GM19452 (cell line): ENCODE results near the gene SSMEM1.
"Not testable (repeated sequence)": the region's sequence is repeated elsewhere in the genome, so short reads cannot be mapped to it uniquely, and the experiment has no call there.

Experiments used
- ATAC-seq: cut with Tn5 transposase; IDR thresholded peaks from one replicate; pipeline ENCODE4 v1.9.1; 2021; ENCODE audit not compliant: unreplicated experiment

SSMEM1 gene

DNA sequence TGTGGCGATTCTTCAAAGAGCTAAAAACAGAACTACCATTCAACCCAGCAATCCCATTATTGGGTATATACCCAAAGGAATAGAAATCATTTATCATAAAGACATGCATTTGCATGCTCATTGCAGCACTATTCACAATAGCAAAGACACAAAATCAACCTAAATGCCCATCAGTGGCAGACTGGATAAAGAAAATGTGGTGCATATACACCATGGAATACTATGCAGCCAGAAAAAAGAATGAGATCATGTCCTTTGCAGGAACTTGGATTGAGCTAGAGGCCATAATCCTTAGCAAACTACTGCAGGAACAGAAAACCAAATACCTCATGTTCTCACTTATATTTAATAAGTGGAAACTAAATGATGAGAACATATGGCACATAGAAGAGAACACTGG is 38.8 kb downstream of the SSMEM1 start:
- ATAC-seq, result not testable (repeated sequence)

DNA sequence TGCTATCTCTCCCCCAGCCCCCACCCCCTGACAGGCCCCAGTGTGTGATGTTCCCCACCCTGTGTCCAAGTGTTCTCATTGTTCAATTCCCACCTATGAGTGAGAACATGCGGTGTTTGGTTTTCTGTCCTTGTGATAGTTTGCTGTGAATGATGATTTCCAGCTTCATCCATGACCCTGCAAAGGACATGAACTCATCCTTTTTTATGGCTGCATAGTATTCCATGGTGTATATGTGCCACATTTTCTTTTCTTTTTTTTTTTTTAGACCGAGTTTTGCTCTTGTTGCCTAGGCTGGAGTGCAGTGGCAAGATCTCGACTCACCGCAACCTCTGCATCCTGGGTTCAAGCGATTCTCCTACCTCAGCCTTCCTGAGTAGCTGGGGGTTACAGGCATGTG is 41.2 kb downstream of the SSMEM1 start:
- ATAC-seq, result not testable (repeated sequence)

DNA sequence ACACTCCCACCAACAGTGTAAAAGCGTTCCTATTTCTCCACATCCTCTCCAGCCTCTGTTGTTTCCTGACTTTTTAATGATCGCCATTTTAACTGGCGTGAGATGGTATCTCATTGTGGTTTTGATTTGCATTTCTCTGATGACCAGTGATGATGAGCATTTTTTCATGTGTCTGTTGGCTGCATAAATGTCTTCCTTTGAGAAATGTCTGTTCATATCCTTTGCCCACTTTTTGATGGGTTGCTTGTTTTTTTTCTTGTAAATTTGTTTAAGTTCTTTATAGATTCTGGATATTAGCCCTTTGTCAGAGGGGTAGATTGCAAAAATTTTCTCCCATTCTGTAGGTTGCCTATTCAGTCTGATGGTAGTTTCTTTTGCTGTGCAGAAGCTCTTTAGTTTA is 42.0 kb downstream of the SSMEM1 start:
- ATAC-seq, result not testable (repeated sequence)

DNA sequence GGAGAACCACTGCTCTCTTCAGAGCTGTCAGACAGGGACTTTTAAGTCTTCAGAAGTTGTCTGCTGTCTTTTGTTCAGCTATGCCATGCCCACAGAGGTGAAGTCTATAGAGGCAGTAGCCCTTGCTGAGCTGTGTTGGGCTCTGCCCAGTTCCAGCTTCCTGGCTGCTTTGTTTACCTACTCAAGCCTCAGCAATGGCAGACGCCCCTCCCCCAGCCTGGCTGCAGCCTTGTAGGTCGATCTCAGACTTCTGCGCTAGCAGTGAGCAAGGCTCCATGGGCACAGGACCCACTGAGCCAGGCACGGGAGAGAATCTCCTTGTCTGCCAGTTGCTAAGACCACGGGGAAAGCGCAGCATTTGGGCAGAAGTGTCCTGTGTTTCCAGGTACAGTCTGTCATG is 46.9 kb downstream of the SSMEM1 start:
- ATAC-seq, result no peak

DNA sequence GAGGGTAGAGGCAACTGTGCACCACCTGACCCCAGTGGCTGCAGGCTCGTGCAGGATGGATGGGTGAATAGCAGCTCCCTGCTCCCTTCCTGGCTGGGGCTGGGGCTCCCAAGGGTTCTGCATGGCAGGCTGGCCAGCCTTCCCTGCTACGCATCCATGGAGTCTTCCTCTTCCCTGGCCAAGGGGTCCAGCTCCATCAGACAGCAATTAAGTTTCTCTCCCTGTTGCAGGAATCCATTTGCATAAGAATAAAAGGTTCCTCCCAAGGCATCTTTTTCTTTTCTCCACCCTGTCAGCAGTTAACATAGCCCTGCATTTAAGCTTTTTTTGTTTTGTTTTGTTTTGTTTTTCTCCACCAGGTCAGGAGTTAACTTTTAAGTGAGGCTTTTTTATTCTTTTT is 49.0 kb downstream of the SSMEM1 start:
- ATAC-seq, result no peak

DNA sequence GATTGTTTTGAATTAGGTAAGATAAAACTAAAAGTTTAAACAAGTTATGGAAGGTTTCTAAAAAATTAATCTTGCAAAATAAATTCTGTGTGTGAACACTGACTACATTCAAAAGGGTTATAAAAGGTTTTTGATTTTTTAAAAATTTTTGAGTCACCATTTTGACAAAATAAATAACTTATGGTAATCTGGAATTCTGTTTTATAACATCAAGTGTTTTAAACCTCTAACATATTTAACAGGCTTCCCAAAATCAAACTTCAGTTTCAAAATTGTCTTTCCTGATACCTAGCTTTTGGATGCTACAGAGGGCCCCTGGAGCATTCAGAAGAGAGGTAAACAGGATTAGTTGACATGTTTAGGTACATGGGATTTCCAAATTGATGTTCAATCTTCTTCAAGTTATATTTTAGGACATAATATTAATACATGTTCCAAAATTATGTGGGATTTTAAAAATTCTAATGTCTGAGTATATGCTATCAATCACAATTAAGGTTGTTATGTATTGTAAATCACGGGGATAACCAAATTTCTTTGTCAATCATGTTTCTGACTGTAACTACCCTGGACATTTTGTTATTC is 50.9 kb downstream of the SSMEM1 start:
- ATAC-seq, result no peak

DNA sequence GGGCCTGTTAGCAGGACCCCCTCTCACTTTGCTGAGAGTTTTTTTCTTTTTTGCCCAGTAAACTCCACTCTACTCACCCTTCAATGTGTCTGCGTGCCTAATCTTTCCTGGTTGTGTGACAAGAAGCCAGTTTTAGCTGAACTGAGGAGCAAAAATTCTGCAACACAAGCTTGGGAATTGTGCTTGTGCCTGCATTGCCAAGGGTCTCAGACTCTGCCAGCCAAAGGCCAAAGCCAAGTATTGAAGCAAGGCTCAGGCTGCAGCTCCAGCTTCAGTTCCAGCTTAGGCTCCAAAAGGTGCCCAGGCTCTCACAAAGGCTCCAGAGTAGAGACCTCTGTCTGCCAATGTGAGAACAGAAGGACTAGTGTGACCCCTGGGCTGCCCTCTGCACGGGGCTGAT is 54.8 kb downstream of the SSMEM1 start:
- no peak for ATAC-seq

DNA sequence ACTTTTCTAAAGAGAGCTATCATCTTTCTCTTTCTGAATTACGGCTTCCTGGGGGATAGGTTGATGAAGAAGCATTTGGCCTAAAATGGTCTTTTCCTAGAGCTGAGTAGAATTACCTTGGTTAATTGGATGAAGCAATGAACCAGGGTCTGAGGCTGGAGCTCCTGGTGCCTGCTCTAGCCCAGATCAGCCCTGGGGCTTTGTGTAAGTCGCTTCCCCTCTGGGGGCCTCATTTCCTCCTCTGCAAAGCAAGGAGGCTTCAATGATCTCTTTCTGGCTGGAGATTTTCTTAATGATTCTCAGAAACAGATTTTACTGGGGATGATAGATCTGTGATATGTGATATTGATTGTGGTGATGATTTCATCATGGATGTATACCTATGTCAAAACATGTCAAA is 55.5 kb downstream of the SSMEM1 start:
- no peak for ATAC-seq
